ENCODE measurements around the gene ETS2. TPM values are rescaled to one million over a fixed set of nuclear protein-coding genes. Genes with fewer than 3 reads are reported as not detected.

Gene ETS2
- total RNA-seq, 4 donors from 2014 or later, result 72.6 to 147 (median 98.5) TPM

- no peaks in the 10 kb centered on the region for H3K27me3 ChIP-seq
- H3K4me3 ChIP-seq, result no peak overlapping the region
- no peak overlapping the region for H3K27ac ChIP-seq
- no peaks in the 10 kb centered on the region for H3K9me3 ChIP-seq
- no peaks in the 10 kb centered on the region for H3K36me3 ChIP-seq
- intact Hi-C loops (cut with DNase I; ENCODE audit: low total_unique reads), result no loop called here
- no peaks in the 10 kb centered on the region for H3K4me1 ChIP-seq
- DNase-seq, result no peak
- TF ChIP-seq CTCF (IDR thresholded peaks at IDR 0.05) (no peak), POLR2A (IDR thresholded peaks at IDR 0.05) (no peak)
These were observed 12.9 kb upstream of the ETS2 start for GRCh38 chr21:38792676-38793459.

GRCh38 chr21:38793926-38794713, 11.6 kb upstream of the ETS2 start:
- no peak for DNase-seq
- H3K4me3 ChIP-seq, result no peak overlapping the region
- no peak overlapping the region for H3K27ac ChIP-seq
- no peaks in the 10 kb centered on the region for H3K36me3 ChIP-seq
- TF ChIP-seq POLR2A (IDR thresholded peaks at IDR 0.05), result no peak
- TF ChIP-seq CTCF (IDR thresholded peaks at IDR 0.05), result no peak
- H3K9me3 ChIP-seq, result no peaks in the 10 kb centered on the region
- no peaks in the 10 kb centered on the region for H3K4me1 ChIP-seq
- intact Hi-C loops (cut with DNase I; ENCODE audit: low total_unique reads), result no loop called here
- no peaks in the 10 kb centered on the region for H3K27me3 ChIP-seq

- Histone ChIP-seq H3K4me3 (no peak overlapping the region), H3K4me1 (no peaks in the 10 kb centered on the region), H3K27me3 (no peaks in the 10 kb centered on the region), H3K36me3 (no peaks in the 10 kb centered on the region), H3K9me3 (no peaks in the 10 kb centered on the region), H3K27ac (no peak overlapping the region)
- no peak for TF ChIP-seq POLR2A (IDR thresholded peaks at IDR 0.05)
- TF ChIP-seq CTCF (IDR thresholded peaks at IDR 0.05), result no peak
- no peak for DNase-seq
- intact Hi-C loops (cut with DNase I; ENCODE audit: low total_unique reads), result no loop called here
These were observed 10.8 kb upstream of the ETS2 start for GRCh38 chr21:38794978-38795377.

GRCh38 chr21:38795475-38795874, 10.3 kb upstream of the ETS2 start:
- Histone ChIP-seq H3K36me3 (no peaks in the 10 kb centered on the region), H3K27me3 (no peaks in the 10 kb centered on the region), H3K9me3 (no peaks in the 10 kb centered on the region), H3K4me3 (no peak overlapping the region), H3K4me1 (no peaks in the 10 kb centered on the region), H3K27ac (no peak overlapping the region)
- TF ChIP-seq CTCF (IDR thresholded peaks at IDR 0.05), result no peak
- TF ChIP-seq POLR2A (IDR thresholded peaks at IDR 0.05), result no peak
- intact Hi-C loops (cut with DNase I; ENCODE audit: low total_unique reads), result no loop called here
- DNase-seq, result no peak

GRCh38 chr21:38796424-38796823, 9.3 kb upstream of the ETS2 start:
- no peak for TF ChIP-seq CTCF (IDR thresholded peaks at IDR 0.05)
- TF ChIP-seq POLR2A (IDR thresholded peaks at IDR 0.05), result no peak
- no peak overlapping the region for H3K27ac ChIP-seq
- DNase-seq, result no peak
- no peaks in the 10 kb centered on the region for H3K36me3 ChIP-seq
- intact Hi-C loops (cut with DNase I; ENCODE audit: low total_unique reads), result no loop called here
- H3K4me3 ChIP-seq, result no peak overlapping the region
- H3K27me3 ChIP-seq, result no peaks in the 10 kb centered on the region
- no peaks in the 10 kb centered on the region for H3K9me3 ChIP-seq
- H3K4me1 ChIP-seq, result no peaks in the 10 kb centered on the region
